Measurements from ENCODE around the gene CCDC117. TPM values are rescaled to one million over a fixed set of nuclear protein-coding genes. Genes with fewer than 3 reads are reported as not detected.
A peak's percentile ranks its signal among the peaks of the same experiment; 100 is the strongest.

Gene CCDC117
- total RNA-seq, 1 experiment from 2014 or later = 18.1 TPM

GRCh38 chr22:28799606-28800307 lies 27.3 kb downstream of the CCDC117 start:
- H3K4me3 ChIP-seq (ENCODE audit: low read depth in 2 of 2, low read length in 2 of 2) = peak overlapping the region; percentile 77 to 95
- H3K27ac ChIP-seq (ENCODE audit: low read length) = peak overlapping the region; percentile 96
- H3K36me3 ChIP-seq (ENCODE audit: control insufficient read depth, insufficient read depth, low read length) = peaks cover 26% of the 10 kb centered on the region
- intact Hi-C loops (cut with micrococcal nuclease; ENCODE audit: unreplicated experiment) = no loop called here
- TF ChIP-seq TCF7L2 (IDR thresholded peaks at IDR 0.05; ENCODE audit: low read depth, low read length) (no peak), SIN3A (IDR thresholded peaks at IDR 0.05; ENCODE audit: borderline replicate concordance, insufficient read depth, low read depth, low read length) (0 out of 2 replicates have a peak, but pooled peaks have one; percentile 57)
- no peaks in the 10 kb centered on the region for H3K27me3 ChIP-seq (ENCODE audit: control insufficient read depth, insufficient read depth, low read length)
- no peaks in the 10 kb centered on the region for H3K9me3 ChIP-seq (ENCODE audit: control insufficient read depth, insufficient read depth, low read depth, low read length)
- ATAC-seq = peak; percentile 82
- DNase-seq (ENCODE audit: low read depth, low spot score) = no peak
- peaks cover 9% of the 10 kb centered on the region; the same call in 1 of the 2 replicates for H3K4me1 ChIP-seq (ENCODE audit: control insufficient read depth, insufficient read depth, low read length)
- ChIA-PET POLR2A (interaction anchor here (1.1 kb wide), 1 partner anchor 19 kb away, joined by 5 read pairs; no protein-coding TSS in a partner anchor), CTCF (no interaction called here)
- TSS peak; percentile 68 for BruUV-seq (replicated peaks)
- in situ Hi-C loops (cut with HindIII; ENCODE audit: low pct_unique_long_range_greater_than_20kb, low sequenced_read_pairs) = no loop called here

GRCh38 chr22:28800308-28801041 lies 28.0 kb downstream of the CCDC117 start, which contains the start of gene XBP1:
Gene XBP1, minus strand, starts transcription at chr22:28800569.
- BruUV-seq (replicated peaks) = no TSS peak
- no peaks in the 10 kb centered on the region for H3K27me3 ChIP-seq (ENCODE audit: control insufficient read depth, insufficient read depth, low read length)
- ATAC-seq (peak; percentile 98), DNase-seq (ENCODE audit: low read depth, low spot score) (peak; percentile 42)
- ChIA-PET POLR2A (interaction anchor here (1.1 kb wide), 1 partner anchor 18 kb away, joined by 5 read pairs; no protein-coding TSS in a partner anchor), CTCF (no interaction called here)
- peak within 1 kb of the TSS; percentile 77 to 95 for H3K4me3 ChIP-seq (ENCODE audit: low read depth in 2 of 2, low read length in 2 of 2)
- peak within 1 kb of the TSS; percentile 96 for H3K27ac ChIP-seq (ENCODE audit: low read length)
- H3K36me3 ChIP-seq (ENCODE audit: control insufficient read depth, insufficient read depth, low read length) = peaks cover 26% of the 10 kb centered on the region
- in situ Hi-C loops (cut with HindIII; ENCODE audit: low pct_unique_long_range_greater_than_20kb, low sequenced_read_pairs) = no loop called here
- intact Hi-C loops (cut with micrococcal nuclease; ENCODE audit: unreplicated experiment) = no loop called here
- H3K9me3 ChIP-seq (ENCODE audit: control insufficient read depth, insufficient read depth, low read depth, low read length) = no peaks in the 10 kb centered on the region
- TF ChIP-seq SIN3A (IDR thresholded peaks at IDR 0.05; ENCODE audit: borderline replicate concordance, insufficient read depth, low read depth, low read length) = peak; percentile 41; the same call in 1 of the 2 replicates
- TF ChIP-seq, protein P1, sequence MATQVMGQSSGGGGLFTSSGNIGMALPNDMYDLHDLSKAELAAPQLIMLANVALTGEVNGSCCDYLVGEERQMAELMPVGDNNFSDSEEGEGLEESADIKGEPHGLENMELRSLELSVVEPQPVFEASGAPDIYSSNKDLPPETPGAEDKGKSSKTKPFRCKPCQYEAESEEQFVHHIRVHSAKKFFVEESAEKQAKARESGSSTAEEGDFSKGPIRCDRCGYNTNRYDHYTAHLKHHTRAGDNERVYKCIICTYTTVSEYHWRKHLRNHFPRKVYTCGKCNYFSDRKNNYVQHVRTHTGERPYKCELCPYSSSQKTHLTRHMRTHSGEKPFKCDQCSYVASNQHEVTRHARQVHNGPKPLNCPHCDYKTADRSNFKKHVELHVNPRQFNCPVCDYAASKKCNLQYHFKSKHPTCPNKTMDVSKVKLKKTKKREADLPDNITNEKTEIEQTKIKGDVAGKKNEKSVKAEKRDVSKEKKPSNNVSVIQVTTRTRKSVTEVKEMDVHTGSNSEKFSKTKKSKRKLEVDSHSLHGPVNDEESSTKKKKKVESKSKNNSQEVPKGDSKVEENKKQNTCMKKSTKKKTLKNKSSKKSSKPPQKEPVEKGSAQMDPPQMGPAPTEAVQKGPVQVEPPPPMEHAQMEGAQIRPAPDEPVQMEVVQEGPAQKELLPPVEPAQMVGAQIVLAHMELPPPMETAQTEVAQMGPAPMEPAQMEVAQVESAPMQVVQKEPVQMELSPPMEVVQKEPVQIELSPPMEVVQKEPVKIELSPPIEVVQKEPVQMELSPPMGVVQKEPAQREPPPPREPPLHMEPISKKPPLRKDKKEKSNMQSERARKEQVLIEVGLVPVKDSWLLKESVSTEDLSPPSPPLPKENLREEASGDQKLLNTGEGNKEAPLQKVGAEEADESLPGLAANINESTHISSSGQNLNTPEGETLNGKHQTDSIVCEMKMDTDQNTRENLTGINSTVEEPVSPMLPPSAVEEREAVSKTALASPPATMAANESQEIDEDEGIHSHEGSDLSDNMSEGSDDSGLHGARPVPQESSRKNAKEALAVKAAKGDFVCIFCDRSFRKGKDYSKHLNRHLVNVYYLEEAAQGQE (IDR thresholded peaks at IDR 0.05; ENCODE audit: insufficient read depth in 1 of 2, low read depth in 2 of 2, low read length in 1 of 2) = no peak
- no peak for TF ChIP-seq CTCF (IDR thresholded peaks at IDR 0.05)
- no peak for TF ChIP-seq TCF7L2 (IDR thresholded peaks at IDR 0.05; ENCODE audit: low read depth, low read length)
- TF ChIP-seq POLR2AphosphoS5 (IDR thresholded peaks at IDR 0.05; ENCODE audit: low read depth, low read length) = peak; percentile 70
- peaks cover 9% of the 10 kb centered on the region; the same call in 1 of the 2 replicates for H3K4me1 ChIP-seq (ENCODE audit: control insufficient read depth, insufficient read depth, low read length)

All from Panc1 (cell line).